IPS-NIHi11 (cell line): ENCODE data around the gene ADSS1.

Experiments used
- DNase-seq: peaks from one replicate; pipeline ENCODE4 v3.0.0; 2012; ENCODE audit warnings: mixed read lengths, low spot score

The ADSS1 gene

DNA sequence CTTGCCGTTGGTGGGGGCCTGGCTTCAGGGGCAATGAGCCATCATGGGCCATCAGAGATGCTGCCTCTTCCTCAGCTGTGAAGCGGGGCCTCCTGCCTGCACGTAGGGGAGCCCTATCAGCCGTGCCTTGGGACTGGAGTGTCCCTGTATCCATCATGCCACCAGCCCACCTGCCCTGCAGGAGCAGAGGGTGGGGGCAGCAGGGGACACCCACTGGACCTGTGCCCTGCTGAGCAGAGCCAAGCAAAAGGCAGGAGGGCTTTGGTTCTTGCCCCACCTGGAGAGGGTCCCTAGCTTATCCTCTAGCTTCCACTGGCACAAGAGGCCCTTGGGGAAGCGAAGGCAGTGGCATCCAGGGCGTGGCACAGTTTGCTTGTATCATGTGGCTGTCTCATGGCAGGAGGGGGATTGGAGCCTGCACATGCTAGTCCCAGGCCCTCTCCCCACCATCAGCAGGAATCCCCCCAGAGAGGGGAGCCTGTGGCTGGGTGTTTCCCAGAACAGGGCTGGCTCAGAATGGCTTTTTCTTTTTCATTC lies 10.1 kb downstream of the ADSS1 start:
- no peak for DNase-seq

DNA sequence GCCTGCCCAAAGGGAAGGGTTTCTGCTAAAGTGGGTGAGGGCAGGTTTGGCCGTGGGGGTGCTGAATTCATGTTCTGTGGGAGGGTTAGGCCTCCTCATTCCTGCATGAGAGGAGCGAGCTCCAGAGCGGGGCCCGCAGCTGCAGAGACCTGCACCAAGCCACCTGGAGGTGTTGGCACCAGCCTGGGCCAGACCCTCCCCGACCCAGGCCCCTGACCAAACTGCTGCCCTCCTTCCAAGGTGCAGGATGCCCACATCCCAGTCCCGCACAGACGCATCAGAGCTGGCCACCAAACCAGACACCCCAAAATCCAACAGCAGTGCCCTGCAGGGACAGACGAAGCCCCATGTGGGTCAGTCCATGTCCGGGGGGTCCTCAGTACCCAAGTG lies 10.6 kb downstream of the ADSS1 start:
- DNase-seq = no peak

DNA sequence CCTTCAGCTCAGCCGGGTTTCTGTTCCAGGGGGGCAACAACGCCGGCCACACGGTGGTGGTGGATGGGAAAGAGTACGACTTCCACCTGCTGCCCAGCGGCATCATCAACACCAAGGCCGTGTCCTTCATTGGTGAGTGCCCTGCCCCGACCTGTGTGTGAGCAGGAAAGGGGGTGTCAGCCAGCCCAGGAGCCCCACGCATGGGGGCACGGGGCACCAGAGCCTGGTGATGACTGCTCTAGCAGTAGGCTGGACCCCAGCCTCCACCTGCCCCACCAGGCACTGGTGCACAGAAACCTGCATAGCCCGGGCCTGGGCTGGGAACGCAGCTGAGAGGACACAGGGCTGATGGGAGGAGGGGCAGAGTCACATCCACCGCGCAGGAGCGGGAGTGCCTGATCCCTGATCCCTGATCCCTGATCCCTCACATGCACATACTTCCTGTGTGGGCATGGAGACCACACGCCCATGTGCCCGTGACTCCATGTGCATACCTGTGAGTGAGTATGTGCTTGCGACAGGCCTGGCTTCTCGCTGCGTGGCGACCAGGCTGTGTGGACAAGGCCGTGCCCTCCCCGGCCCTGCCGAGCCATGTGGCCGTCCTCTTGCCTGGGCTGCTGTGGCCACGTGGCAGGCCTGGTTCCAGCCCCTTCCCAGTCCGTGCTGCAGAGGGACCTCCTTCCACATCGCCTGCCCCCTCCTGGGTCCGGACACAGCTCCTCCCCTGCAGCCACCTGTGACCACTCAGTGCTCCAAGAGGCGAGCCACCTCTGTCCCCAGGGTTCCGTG lies 11.2 kb downstream of the ADSS1 start:
- no peak for DNase-seq

DNA sequence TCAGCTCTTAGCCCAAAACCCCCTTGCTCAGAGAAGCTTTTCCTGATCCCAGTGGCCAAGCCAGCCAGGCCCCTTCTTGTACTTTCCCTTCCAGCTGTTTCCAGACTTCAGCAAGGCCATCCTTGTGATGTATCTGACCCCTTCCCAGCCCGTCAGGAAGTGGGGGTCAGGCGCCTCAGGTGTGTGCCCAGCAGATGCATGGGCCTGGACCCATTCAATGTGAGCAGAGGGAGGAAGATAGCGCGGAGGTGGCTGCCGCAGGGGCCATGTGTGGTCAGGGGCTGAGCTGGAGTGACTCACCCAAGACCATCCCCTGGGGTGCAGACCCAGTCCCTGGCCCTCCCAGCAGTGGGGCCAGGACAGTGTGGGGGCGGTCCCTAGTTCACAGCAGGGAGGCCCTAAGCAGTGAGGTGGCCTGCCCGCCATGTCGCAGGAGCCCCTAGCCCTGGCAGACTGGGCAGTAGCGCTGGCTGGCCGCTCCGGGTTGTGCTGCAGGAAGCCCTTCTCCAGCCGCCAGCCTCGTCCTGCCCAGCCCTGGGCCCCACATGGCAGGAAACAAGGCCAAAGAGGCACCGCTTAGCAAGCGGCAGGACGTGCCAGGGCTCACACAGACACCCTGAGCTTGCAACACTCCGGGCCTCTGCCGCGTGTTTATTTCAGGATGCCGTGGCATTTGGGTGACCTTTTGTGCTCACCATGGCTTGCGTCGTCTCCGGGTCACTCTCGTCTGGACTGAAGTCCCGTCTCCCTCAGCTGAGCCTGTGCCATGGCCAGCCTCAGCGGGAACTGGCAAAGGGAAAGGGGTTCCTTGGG lies 12.0 kb downstream of the ADSS1 start:
- no peak for DNase-seq

DNA sequence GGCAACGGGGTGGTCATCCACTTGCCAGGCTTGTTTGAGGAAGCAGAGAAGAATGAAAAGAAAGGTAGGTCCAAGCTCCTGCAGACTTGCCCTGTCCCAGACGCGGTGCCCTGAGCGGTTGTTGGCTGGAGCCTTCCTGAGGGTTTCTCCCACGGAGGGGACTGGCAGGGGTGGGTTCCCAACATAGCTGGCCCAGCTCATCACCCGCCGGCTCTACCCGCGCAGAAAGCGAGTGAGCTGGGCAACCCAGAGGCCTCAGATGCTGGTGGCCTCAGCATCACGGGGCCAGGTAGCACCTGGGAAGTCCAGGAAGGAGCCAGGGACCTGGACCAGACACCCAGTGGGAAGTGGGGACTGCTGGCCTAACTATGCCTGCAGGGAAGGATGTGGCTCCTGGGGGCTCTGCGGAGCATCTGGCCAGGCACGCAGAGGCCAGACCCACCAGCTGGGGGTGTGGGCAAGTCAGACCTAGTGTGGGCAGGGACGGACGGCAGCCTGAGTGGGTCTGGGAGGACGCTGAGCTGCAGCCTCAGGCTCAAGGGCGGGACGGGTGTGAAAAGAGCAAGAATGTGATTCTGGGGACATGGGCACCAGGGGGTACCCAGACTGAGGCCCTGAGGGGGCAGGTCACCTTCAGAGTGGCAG lies 14.5 kb downstream of the ADSS1 start:
- DNase-seq = no peak

DNA sequence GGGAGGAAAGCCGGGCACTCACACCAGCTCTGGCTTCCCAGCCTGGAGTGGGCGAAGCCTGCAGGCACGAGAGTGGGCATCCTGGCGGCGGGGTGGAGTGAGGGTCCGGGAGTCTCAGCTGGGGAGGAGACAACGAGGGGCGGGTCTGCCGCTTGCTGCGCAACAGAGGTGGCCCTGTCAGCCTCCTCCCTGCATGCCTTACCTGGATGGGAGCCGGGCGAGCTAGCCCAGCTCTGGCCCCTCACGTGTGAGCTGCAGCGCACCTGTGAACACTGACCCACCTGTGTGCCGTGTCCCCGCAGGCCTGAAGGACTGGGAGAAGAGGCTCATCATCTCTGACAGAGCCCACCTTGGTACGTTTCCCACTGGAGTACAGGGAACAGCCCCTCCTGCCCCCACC lies 15.0 kb downstream of the ADSS1 start:
- no peak for DNase-seq

DNA sequence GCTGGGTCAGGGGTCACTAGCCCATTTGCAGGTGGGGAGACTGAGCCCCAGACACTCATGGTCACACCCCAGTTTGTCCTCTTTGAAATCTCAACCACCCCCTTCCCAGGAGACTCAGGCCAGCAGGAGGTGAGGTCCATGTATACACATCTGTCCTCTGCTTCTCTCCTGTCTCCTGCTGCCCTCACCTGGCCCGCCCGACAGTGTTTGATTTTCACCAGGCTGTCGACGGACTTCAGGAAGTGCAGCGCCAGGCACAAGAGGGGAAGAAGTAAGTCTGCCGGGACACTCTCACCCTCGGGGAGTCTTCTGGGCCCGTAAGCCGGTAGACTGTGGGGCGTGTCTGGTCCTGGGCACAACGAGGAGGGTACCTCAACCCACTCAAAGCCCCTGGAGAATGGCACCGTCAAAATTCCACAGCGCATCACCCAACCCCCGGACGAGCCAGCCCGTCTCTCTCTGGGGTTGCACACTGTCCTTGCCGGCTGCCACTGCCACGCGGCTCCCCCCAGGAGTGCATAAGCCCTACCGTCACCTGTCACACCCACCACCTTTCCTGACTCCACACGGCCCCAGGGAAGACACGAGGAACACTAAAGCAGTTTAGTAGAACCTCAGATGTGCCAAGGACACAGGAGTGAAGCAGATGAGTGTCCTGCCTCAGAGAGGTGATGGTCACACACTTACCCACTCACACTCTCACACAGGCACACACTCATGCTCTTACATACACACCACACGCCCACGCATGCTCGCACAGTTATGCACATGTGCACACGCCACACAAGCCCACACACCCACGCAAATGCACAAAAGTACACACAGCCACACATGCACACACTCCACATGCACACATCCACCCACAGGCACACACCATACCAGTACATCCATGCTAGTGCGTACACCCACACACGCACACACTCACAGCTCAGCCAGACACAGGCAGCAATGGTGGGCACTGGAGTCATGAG lies 15.8 kb downstream of the ADSS1 start:
- DNase-seq = no peak

DNA sequence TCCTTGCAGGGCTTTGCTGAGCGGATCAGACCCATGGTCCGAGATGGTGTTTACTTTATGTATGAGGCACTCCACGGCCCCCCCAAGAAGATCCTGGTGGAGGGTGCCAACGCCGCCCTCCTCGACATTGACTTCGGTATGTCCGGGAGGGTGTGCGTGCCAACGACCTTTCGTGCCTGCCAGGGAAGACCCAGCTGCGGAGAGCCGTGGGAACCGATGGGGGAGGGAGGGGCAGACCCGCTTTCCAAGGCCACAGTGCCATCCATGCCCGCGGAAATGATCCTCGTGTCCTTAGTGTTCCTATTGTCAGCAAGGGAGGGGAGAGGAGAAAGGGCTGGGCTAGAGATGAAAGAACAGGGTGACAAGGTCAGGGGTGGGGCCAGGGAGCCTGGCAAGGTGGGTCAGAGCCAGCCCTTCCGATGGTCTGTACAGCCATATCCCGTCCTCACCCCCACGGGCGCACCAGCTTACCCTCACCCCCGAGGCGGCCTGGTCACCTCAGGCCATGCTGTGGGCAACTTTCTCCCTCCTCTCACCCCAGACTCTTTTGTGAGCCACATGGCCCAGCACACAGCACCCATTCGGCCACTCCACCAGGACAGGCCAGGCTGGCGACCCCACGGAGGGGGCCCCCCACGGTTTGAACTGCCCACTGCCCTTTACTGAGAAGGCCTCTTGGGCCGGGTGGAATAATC lies 17.2 kb downstream of the ADSS1 start:
- DNase-seq = no peak

DNA sequence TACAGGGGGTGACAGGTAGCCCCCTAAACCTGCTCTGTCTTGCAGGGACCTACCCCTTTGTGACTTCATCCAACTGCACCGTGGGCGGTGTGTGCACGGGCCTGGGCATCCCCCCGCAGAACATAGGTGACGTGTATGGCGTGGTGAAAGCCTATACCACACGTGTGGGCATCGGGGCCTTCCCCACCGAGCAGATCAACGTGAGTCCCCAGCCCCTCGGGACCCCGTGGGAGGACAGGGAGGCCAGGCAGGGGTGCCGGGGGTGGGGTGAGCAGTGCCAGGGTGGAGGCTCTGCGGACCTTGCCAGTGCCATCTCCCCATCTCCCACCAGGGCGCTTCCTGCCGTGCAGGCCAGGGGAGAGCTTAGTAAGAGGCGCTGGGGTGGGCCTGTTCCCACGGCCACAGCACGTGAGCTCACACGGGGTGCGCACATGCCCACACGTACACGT lies 17.8 kb downstream of the ADSS1 start:
- DNase-seq = no peak

DNA sequence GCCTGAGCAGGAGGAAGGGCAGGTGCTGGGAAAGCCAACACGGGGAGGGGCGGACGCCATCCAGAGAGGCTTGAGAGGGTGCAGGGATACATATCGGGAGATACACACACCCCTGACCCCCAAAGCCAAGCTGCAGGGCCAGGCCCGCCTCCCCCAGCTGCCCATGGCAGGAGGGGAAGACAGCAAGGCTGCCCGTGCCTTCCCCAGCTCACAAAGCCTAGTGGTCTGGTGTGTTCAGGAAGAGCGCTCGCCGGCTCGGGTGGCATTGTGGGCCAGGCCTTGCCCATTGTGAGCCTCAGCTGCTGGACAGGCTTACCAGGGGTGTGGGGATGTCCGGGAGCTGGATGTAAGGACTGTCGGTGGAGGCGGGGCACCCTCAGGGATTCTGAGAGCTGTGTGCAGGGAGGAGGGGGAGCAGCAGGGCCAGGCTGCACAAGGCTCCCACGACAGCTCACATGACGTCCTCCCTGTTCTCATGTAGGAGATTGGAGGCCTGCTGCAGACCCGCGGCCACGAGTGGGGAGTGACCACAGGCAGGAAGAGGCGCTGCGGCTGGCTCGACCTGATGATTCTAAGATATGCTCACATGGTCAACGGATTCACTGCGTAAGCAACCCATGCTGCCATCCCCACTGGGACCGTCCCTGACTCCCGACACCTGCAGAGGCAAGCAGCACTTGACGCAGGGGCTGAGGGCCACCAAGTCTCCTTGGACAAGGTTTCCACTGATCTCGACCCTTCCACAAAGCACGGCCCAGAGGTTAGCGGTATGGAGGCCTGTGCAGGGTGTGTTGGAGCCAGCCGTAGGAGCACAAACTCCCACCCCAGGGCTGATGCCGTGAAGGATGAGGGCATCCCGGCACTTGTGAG lies 18.8 kb downstream of the ADSS1 start:
- DNase-seq = no peak

DNA sequence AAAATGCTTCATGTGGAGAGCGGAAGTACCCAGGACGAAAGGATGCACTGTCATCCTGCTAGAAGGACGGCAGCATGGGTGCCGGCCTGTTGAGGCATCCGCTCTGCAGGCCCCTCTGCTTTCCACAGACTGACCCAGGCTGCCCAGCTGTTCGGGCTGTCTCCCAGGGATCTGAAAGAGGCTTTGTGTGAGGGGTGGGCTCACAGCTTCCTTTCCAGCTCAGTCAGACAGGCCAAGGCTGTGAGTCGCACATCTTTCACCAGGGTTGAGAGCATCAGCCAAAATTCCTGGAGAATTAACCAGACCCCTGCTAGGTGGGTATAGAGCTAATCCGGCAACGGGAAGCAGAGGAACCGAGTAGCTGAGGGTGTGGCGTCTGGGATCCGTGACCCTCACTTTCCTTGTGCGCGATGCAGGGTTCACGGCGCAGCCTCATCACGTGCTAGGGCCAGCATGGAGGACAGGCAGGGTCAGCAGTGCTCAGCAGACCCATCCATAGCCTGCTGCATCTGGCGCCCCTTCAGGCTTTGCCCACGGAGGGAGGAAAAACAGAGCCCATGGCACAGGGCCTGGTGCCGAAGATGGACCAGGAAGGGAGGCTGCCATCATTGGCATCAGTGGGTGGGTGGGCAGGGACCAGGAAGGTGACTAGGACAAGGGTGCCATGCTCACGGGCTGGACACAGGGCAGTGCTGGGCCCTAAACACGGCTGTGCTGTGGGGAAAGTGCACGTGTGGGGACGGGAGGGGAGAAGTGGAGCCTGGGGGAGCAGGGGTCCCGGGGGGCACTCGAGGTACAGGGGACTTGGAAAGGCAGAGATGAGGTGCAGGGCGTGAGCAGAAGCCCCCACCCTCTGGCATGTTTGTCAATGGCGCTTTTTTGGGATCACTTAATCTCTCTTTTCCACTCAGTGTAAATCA lies 19.7 kb downstream of the ADSS1 start:
- no peak for DNase-seq

DNA sequence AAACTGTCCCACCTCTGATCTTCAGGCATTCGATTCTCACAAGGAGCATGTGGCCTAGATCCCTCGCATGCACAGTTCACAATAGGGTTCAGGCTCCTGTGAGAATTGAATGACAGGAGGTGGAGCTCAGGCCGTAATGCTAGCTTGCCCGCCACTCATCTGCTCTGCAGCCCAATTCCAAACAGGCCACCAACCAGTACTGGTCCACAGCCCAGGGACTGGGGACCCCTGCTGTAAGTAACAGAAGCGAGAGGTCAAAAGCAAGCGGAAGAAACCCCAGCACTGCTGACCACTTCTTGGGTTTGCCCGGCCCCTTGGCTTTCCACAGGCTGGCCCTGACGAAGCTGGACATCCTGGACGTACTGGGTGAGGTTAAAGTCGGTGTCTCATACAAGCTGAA lies 20.5 kb downstream of the ADSS1 start:
- no peak for DNase-seq

DNA sequence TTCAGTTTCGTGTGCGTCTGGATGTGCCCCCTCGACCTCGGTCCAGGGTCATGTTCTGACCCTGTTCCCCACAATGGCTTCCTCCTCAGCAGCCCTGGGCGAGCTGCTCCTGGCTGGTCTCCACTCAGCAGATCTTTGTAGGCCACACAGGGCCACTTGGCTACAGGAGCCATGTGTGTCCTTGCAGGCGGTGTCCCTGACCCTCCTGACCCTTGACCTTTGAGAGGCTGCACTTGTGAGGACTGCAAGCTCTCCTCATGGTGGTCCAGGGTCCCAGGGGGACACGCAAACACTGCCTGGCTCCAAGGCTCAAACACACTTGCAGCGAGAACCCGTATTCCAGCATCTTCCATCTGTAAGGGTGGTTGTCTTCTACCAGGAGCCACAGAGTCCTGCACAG lies 21.4 kb downstream of the ADSS1 start:
- no peak for DNase-seq

DNA sequence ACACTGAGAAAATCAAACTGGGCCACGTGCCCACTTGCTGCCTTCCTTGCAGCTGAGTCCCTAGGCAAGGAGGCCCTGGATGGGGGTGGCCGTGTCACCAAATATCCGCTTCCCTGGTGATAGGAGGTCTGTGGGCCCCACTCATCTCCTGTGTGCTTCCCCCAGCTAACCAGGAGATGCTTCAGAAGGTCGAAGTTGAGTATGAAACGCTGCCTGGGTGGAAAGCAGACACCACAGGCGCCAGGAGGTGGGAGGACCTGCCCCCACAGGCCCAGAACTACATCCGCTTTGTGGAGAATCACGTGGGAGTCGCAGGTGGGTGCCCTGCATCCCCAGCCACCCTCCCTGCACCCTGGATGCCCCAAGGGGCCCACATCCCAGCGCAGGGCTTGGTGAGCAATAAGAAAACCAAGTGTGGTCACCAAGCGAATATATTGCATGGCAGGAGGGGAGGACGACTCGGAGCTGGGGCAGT lies 22.1 kb downstream of the ADSS1 start:
- no peak for DNase-seq

DNA sequence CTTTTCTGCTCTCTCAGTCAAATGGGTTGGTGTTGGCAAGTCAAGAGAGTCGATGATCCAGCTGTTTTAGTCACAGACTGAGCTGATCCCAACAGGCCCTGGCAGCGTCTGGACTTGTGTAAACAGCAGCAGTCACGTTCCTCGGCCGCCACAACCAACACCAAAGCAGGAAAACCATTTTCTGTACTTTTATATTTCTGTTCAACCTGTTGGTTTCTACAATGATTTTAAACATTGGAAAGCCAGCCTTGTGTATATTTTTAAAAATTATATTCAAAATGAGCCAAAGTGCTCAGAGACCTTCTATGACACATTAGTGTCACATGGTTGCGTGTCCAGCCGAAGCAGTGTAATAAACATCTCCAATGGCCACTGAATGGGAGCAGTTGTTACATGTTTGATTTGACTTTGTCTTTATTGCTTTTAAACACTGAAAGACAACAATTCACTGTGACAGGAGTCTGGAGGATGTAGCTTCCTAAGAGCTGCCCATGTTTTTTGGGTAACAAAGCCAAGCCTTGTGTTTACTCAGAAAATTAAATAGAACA lies 23.0 kb downstream of the ADSS1 start:
- DNase-seq = no peak

DNA sequence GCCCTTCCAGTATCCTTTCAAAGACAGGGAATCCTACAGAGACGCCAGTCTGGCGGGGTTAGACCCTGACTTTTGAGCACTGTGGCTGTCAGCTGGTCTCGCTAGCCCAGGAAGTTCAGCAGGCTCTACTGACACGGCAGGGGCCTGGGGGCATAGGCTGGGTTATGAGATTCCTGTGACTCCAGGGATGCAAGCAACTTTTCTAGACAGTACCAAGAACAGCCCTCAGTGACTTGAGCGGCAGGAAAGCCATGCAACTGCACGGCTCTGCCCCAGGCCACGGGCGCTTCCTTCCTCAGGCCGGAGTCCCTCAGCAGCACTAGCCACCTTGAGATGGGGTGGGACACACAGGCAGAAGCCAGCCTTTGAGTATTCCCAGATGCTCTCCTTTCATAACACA lies 23.8 kb downstream of the ADSS1 start:
- no peak for DNase-seq

DNA sequence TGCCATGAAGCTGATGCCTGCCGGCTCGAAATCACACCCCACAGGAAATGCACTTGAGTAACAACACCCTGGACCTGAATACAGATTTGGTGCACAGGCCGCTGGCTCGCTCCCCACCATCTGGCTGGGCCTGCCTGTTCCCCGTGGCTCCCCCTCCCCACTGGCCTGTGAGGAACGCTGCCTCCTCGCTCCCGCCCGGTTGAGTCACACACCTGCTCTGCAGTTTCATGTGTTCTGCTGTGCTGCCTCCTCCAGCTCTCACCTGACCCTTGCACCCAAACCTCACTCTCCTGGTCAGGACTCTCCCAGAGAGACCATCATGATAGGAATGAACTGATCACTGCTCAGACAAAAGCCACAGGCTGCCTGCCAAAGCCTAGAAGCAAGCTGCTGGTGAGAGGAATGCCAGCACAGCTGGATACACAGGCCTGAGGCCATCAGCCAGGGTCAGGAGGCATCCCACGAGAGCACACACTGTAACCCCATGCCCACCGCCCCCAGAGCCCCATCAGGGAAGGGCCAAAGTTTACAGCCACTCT lies 25.2 kb downstream of the ADSS1 start:
- no peak for DNase-seq
